ENCODE results near the gene MZT2A. TPM values are rescaled to one million over a fixed set of nuclear protein-coding genes. Genes with fewer than 3 reads are reported as not detected.
"Not testable (repeated sequence)": the region's sequence is repeated elsewhere in the genome, so short reads cannot be mapped to it uniquely, and the experiment has no call there.

Gene MZT2A
- total and polyA plus RNA-seq, 9 of the 15 experiments (the other 6 are each of a cell fraction or from before 2014, with no cell fraction given) = 5.8 to 355 (median 101) TPM

DNA sequence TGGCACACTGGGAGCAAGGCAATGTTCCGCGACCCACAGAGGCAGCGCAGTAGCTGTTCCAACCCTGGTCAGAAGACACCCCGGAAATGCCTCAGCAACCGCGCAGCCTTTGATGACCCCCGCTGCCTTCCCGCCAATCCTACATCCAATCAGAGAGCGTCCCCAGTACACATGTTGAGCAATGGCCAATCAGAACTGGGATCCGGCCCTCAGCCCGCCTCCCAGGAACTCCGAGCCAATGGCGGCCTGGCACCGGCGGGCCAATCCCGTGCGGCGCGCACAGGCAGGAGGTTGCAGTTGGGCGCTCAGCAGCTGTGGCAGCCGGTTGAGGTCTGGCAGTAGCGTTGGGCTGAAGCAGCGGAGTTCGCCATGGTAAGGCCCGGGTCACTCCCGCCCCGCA, 16.4 kb downstream of the MZT2A start, which contains the start of gene TUBA3D:
TSS of gene TUBA3D (plus strand) at position 289 of the 400 bp plus-strand sequence. CDS start at position 370, 81 bp downstream.
- Histone ChIP-seq H3K36me3 (ENCODE audit: control insufficient read depth, insufficient read depth, low read length) (no peaks in the 10 kb centered on the region), H3K9ac (ENCODE audit: insufficient read depth in 1 of 2, low read depth in 2 of 2, low read length in 2 of 2) (no peak within 1 kb of the TSS), H3K79me2 (ENCODE audit: control insufficient read depth, insufficient read depth, low read length) (no peaks in the 10 kb centered on the region), H3K4me1 (replicated peaks in 1 of 2; ENCODE audit: control insufficient read depth in 2 of 2, insufficient read depth in 2 of 2, low read length in 2 of 2) (peaks cover 4 to 7% of the 10 kb centered on the region in 2 experiments; a peak in 3 of 5 replicates), H3K9me1 (ENCODE audit: control insufficient read depth, insufficient read depth, low read length) (no peaks in the 10 kb centered on the region), H3K4me2 (ENCODE audit: insufficient read depth, low read length) (no peak within 1 kb of the TSS), H4K20me1 (replicated peaks; ENCODE audit: control insufficient read depth, insufficient read depth, low read length) (no peaks in the 10 kb centered on the region), H3K27ac (ENCODE audit: extremely low read depth, low read depth, low read length) (no peak within 1 kb of the TSS), H3K27me3 (ENCODE audit: control insufficient read depth in 2 of 2, insufficient read depth in 2 of 2, low read length in 2 of 2) (no peaks in the 10 kb centered on the region), H2AFZ (ENCODE audit: low read depth, low read length) (no peak within 1 kb of the TSS), H3K4me3 (no peak within 1 kb of the TSS), H3K9me3 (replicated peaks; ENCODE audit: control insufficient read depth, insufficient read depth, low read depth, low read length) (no peaks in the 10 kb centered on the region)
- TF ChIP-seq, protein P1, sequence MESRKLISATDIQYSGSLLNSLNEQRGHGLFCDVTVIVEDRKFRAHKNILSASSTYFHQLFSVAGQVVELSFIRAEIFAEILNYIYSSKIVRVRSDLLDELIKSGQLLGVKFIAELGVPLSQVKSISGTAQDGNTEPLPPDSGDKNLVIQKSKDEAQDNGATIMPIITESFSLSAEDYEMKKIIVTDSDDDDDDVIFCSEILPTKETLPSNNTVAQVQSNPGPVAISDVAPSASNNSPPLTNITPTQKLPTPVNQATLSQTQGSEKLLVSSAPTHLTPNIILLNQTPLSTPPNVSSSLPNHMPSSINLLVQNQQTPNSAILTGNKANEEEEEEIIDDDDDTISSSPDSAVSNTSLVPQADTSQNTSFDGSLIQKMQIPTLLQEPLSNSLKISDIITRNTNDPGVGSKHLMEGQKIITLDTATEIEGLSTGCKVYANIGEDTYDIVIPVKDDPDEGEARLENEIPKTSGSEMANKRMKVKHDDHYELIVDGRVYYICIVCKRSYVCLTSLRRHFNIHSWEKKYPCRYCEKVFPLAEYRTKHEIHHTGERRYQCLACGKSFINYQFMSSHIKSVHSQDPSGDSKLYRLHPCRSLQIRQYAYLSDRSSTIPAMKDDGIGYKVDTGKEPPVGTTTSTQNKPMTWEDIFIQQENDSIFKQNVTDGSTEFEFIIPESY (CRISPR knock-in tag; IDR thresholded peaks at IDR 0.05) = peak; percentile 89
- no peak for TF ChIP-seq NBN (IDR thresholded peaks at IDR 0.05; ENCODE audit: low read depth)
- in situ Hi-C loops (cut with MboI) = no loop called here
- POLR2A ChIA-PET = no interaction called here
- FAIRE-seq = no peak
- intact Hi-C loops (cut with micrococcal nuclease) = no loop called here
- DNase-seq (ENCODE audit: extremely low read depth in 1 of 4, low spot score in 3 of 4) = no peak
- no TSS peak for BruUV-seq (replicated peaks)
- ATAC-seq = no peak
- CTCF ChIA-PET (ENCODE audit: low intra/inter-chr PET ratio) = no interaction called here
- WGBS (ENCODE audit: insufficient coverage, low coverage, missing lambda C conversion rate) = 100% methylated on average over 10 of the region's 27 CpGs

DNA sequence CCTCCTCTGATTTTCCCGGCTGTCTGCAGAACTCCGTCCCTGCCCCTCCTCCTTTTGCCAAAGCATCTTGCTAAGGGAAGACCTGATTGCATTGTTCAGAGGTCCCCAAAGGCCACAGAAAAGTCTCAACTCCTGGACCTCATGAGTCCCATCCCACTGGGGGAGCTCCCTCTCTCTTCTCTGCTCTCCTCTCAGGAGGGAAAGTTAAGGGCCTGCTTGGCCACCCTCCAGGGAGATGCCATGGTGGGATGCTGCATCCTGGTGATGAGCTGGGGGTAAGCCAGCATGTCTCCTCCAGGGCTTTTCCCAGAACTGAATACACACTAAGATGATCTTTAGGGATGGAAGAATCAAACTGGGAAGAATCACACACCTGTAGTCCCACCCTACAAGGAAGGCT, 18.9 kb downstream of the MZT2A start:
- H3K79me2 ChIP-seq (ENCODE audit: control insufficient read depth, insufficient read depth, low read length); H3K27me3 ChIP-seq (ENCODE audit: control insufficient read depth in 2 of 2, insufficient read depth in 2 of 2, low read length in 2 of 2); H3K36me3 ChIP-seq (ENCODE audit: control insufficient read depth, insufficient read depth, low read length); ATAC-seq; FAIRE-seq; H3K4me3 ChIP-seq; H2AFZ ChIP-seq (ENCODE audit: low read depth, low read length); H3K9me1 ChIP-seq (ENCODE audit: control insufficient read depth, insufficient read depth, low read length); H3K4me1 ChIP-seq (replicated peaks in 1 of 2; ENCODE audit: control insufficient read depth in 2 of 2, insufficient read depth in 2 of 2, low read length in 2 of 2); CTCF ChIA-PET (ENCODE audit: low intra/inter-chr PET ratio); H3K4me2 ChIP-seq (ENCODE audit: insufficient read depth, low read length); BruUV-seq (replicated peaks); H4K20me1 ChIP-seq (replicated peaks; ENCODE audit: control insufficient read depth, insufficient read depth, low read length); H3K9me3 ChIP-seq (replicated peaks; ENCODE audit: control insufficient read depth, insufficient read depth, low read depth, low read length); intact Hi-C loops (cut with micrococcal nuclease); H3K27ac ChIP-seq (ENCODE audit: extremely low read depth, low read depth, low read length); DNase-seq (ENCODE audit: extremely low read depth in 1 of 4, low spot score in 3 of 4); H3K9ac ChIP-seq (ENCODE audit: insufficient read depth in 1 of 2, low read depth in 2 of 2, low read length in 2 of 2): not testable (repeated sequence)
- in situ Hi-C loops (cut with MboI) = loop anchor here (5.0 kb wide), 1 partner anchor 1271 kb away; no protein-coding TSS in a partner anchor
- POLR2A ChIA-PET = interaction anchor here (0.9 kb wide), 1 partner anchor 14 kb away, joined by 3 read pairs; no protein-coding TSS in a partner anchor
- no CpG with 5 or more reads among the region's 2 CpGs for WGBS (ENCODE audit: insufficient coverage, low coverage, missing lambda C conversion rate)

Measured in K562 (cell line).